ENCODE results near the gene SPATC1L.

GRCh38 chr21:46206163-46207005 lies 22.1 kb upstream of the SPATC1L start:
- TF ChIP-seq CTCF (IDR thresholded peaks at IDR 0.05 in 4 of 5, conservative IDR thresholded peaks at IDR 0.05 in 1 of 5) (no peak), POLR2A (IDR thresholded peaks at IDR 0.05) (no peak)

All from gastrocnemius medialis (tissue), 4 donors.